22Rv1 (cell line): Measurements from ENCODE around the gene RASA4B.

Source experiments
- H3K27ac ChIP-seq: fragments of 450-650 bp; 2 replicates; pipeline ENCODE4 v1.5.1; 2017
- CTCF ChIP-seq: fragments of 450-650 bp; IDR thresholded peaks from 2 replicates; pipeline ENCODE4 v1.5.1; 2017; ENCODE audit warnings: mild to moderate bottlenecking
- ZFX ChIP-seq: fragments of 450-650 bp; IDR thresholded peaks from 2 replicates; pipeline ENCODE4 v1.6.1; 2017; ENCODE audit warnings: antibody characterized with exemption, borderline replicate concordance

RASA4B gene

GRCh38 chr7:102468478-102469350 is 48.9 kb downstream of the RASA4B start:
- no peak overlapping the region for H3K27ac ChIP-seq
- no peak for TF ChIP-seq ZFX
- TF ChIP-seq CTCF: no peak

- H3K27ac ChIP-seq: no peak overlapping the region
Measured at GRCh38 chr7:102467581-102468477, 49.7 kb downstream of the RASA4B start.

GRCh38 chr7:102466097-102466496 is 51.5 kb downstream of the RASA4B start:
- no peak overlapping the region for H3K27ac ChIP-seq
- TF ChIP-seq ZFX: no peak
- no peak for TF ChIP-seq CTCF

More at GRCh38 chr7:102467581-102468477, 49.7 kb downstream of the RASA4B start:
- TF ChIP-seq CTCF (no peak), ZFX (no peak)

- peak within 1 kb of the TSS; percentile 67 for H3K27ac ChIP-seq
- no peak for TF ChIP-seq ZFX
- peak; percentile 38 for TF ChIP-seq CTCF
Measured at GRCh38 chr7:102464577-102465280, 52.8 kb downstream of the RASA4B start, which contains the start of the genes ALKBH4 and LRWD1. Gene ALKBH4, minus strand, starts transcription at chr7:102464863. Its CDS starts 27 bp downstream, at chr7:102464836. Gene LRWD1, plus strand, starts transcription at chr7:102464984. Its CDS starts 97 bp downstream, at chr7:102465081.

GRCh38 chr7:102463841-102464576 is 53.6 kb downstream of the RASA4B start:
- H3K27ac ChIP-seq: peak overlapping the region; percentile 67
- TF ChIP-seq ZFX: no peak

GRCh38 chr7:102460467-102460866 is 57.1 kb downstream of the RASA4B start:
- H3K27ac ChIP-seq: 0 out of 2 replicates have a peak overlapping the region, but pooled peaks have one; percentile 8
- TF ChIP-seq CTCF: no peak
- no peak for TF ChIP-seq ZFX
